ENCODE data around the gene FAM3B. TPM values are rescaled to one million over a fixed set of nuclear protein-coding genes. Genes with fewer than 3 reads are reported as not detected.

FAM3B gene
- total RNA-seq, 1 experiment from 2014 or later, result not detected

GRCh38 chr21:41289431-41289830 lies 27.2 kb upstream of the FAM3B start:
- peaks cover 4% of the 10 kb centered on the region; the same call in 1 of the 2 replicates for H3K27me3 ChIP-seq (ENCODE audit: control insufficient read depth, insufficient read depth, low read length)
- ChIA-PET POLR2A (interaction anchor here (0.5 kb wide), 1 partner anchor 256 kb away, joined by 5 read pairs; no protein-coding TSS in a partner anchor), CTCF (no interaction called here)
- ATAC-seq (peak; percentile 71; the same call in 1 of the 2 replicates), DNase-seq (ENCODE audit: low read depth, low spot score) (no peak)
- no peaks in the 10 kb centered on the region for H3K9me3 ChIP-seq (ENCODE audit: control insufficient read depth, insufficient read depth, low read depth, low read length)
- no peaks in the 10 kb centered on the region for H3K36me3 ChIP-seq (ENCODE audit: control insufficient read depth, insufficient read depth, low read length)
- intact Hi-C loops (cut with micrococcal nuclease; ENCODE audit: unreplicated experiment), result no loop called here
- no peaks in the 10 kb centered on the region for H3K4me1 ChIP-seq (ENCODE audit: control insufficient read depth, insufficient read depth, low read length)
- BruUV-seq (replicated peaks), result no TSS peak
- TF ChIP-seq SIN3A (IDR thresholded peaks at IDR 0.05; ENCODE audit: borderline replicate concordance, insufficient read depth, low read depth, low read length) (no peak), TCF7L2 (IDR thresholded peaks at IDR 0.05; ENCODE audit: low read depth, low read length) (no peak), REST (IDR thresholded peaks at IDR 0.05; ENCODE audit: insufficient read depth in 1 of 2, low read depth in 2 of 2, low read length in 1 of 2) (no peak), POLR2AphosphoS5 (IDR thresholded peaks at IDR 0.05; ENCODE audit: low read depth, low read length) (no peak), CTCF (IDR thresholded peaks at IDR 0.05) (no peak)
- H3K4me3 ChIP-seq (ENCODE audit: low read depth in 2 of 2, low read length in 2 of 2), result no peak overlapping the region
- in situ Hi-C loops (cut with HindIII; ENCODE audit: low pct_unique_long_range_greater_than_20kb, low sequenced_read_pairs), result no loop called here
- no peak overlapping the region for H3K27ac ChIP-seq (ENCODE audit: low read length)

DNA sequence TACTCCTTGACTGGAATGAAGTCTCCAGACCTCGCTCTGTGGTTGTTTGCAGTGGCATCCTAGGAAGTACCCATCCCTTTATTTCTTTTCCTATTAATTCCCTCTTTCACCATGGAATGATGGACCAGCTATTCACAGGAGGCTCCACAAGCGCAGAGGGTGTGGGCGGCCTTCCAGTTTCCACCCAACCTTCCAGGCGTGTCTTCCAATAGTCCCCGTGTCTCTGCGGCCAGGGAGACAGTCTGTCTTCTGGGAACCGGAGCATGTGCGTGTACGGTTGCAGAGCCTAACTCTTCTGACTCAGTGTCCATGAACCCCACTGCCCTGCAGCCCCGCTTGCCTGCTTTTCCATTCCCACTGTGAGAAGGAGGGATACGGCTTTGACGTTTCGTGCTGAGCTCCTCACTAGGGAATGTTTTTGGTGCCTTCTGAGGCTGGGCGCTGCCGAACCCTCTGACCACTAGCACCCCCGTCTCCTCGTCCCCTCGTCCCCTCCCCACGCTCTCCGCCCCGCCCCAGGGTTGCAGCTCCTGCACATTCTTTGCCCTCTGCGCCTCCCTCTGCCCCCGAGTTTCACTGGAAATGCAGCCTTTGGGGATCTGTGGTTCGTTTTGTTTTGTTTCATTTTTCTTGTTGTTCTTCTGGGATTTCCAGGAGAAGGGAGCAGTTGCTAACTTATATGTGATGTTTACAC lies 26.3 kb upstream of the FAM3B start:
- TF ChIP-seq CTCF (IDR thresholded peaks at IDR 0.05), result no peak
- TF ChIP-seq SIN3A (IDR thresholded peaks at IDR 0.05; ENCODE audit: borderline replicate concordance, insufficient read depth, low read depth, low read length), result no peak
- no peak for TF ChIP-seq TCF7L2 (IDR thresholded peaks at IDR 0.05; ENCODE audit: low read depth, low read length)
- TF ChIP-seq POLR2AphosphoS5 (IDR thresholded peaks at IDR 0.05; ENCODE audit: low read depth, low read length), result no peak
- no peak for TF ChIP-seq REST (IDR thresholded peaks at IDR 0.05; ENCODE audit: insufficient read depth in 1 of 2, low read depth in 2 of 2, low read length in 1 of 2)
- Histone ChIP-seq H3K4me3 (ENCODE audit: low read depth in 2 of 2, low read length in 2 of 2) (no peak overlapping the region), H3K27ac (ENCODE audit: low read length) (no peak overlapping the region), H3K27me3 (ENCODE audit: control insufficient read depth, insufficient read depth, low read length) (peaks cover 4% of the 10 kb centered on the region; the same call in 1 of the 2 replicates), H3K36me3 (ENCODE audit: control insufficient read depth, insufficient read depth, low read length) (no peaks in the 10 kb centered on the region), H3K9me3 (ENCODE audit: control insufficient read depth, insufficient read depth, low read depth, low read length) (no peaks in the 10 kb centered on the region), H3K4me1 (ENCODE audit: control insufficient read depth, insufficient read depth, low read length) (no peaks in the 10 kb centered on the region)
- ChIA-PET POLR2A (no interaction called here), CTCF (no interaction called here)
- DNase-seq (ENCODE audit: low read depth, low spot score) (no peak), ATAC-seq (no peak)
- BruUV-seq (replicated peaks), result no TSS peak
- intact Hi-C loops (cut with micrococcal nuclease; ENCODE audit: unreplicated experiment) (no loop called here), in situ Hi-C loops (cut with HindIII; ENCODE audit: low pct_unique_long_range_greater_than_20kb, low sequenced_read_pairs) (no loop called here)
